Tibial nerve (tissue), 4 donors: ENCODE data around the gene NDUFB10.

Source experiments
- EP300 ChIP-seq, 2 donors: sonication (generic); formaldehyde crosslinking; IDR thresholded peaks; one replicate each; pipeline ENCODE4 v1.6.1; 2017; ENCODE audit warnings: antibody characterized with exemption in 2 of 2, mild to moderate bottlenecking in 1 of 2
- POLR2A ChIP-seq, 2 donors: fragments of 450-650 bp; IDR thresholded peaks; one replicate each; pipeline ENCODE4 v1.6.1; 2017; ENCODE audit warnings: antibody characterized with exemption in 2 of 2, mild to moderate bottlenecking in 2 of 2, moderate library complexity in 2 of 2
- TF ChIP-seq, protein P1 (sequence below), 5 experiments: fragments of 200-600 bp in 3 of 5; fragments of 450-650 bp in 2 of 5; sonication (generic) in 3 of 5; IDR thresholded peaks; one replicate each; pipeline ENCODE4 v1.5.1; 2016 to 2019; ENCODE audit warnings: antibody characterized with exemption in 5 of 5, mild to moderate bottlenecking in 3 of 5, moderate library complexity in 2 of 5

GRCh38 chr16:1940273-1941161 lies 18.8 kb upstream of the NDUFB10 start:
- TF ChIP-seq POLR2A (IDR thresholded peaks at IDR 0.05), result no peak
- TF ChIP-seq, protein P1, sequence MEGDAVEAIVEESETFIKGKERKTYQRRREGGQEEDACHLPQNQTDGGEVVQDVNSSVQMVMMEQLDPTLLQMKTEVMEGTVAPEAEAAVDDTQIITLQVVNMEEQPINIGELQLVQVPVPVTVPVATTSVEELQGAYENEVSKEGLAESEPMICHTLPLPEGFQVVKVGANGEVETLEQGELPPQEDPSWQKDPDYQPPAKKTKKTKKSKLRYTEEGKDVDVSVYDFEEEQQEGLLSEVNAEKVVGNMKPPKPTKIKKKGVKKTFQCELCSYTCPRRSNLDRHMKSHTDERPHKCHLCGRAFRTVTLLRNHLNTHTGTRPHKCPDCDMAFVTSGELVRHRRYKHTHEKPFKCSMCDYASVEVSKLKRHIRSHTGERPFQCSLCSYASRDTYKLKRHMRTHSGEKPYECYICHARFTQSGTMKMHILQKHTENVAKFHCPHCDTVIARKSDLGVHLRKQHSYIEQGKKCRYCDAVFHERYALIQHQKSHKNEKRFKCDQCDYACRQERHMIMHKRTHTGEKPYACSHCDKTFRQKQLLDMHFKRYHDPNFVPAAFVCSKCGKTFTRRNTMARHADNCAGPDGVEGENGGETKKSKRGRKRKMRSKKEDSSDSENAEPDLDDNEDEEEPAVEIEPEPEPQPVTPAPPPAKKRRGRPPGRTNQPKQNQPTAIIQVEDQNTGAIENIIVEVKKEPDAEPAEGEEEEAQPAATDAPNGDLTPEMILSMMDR (IDR thresholded peaks at IDR 0.05), result no peak
- TF ChIP-seq EP300 (IDR thresholded peaks at IDR 0.05), result no peak
